HEK293 (cell line): ENCODE results near the gene ZKSCAN3.

Source experiments
- BCL6B ChIP-seq: fragments of 450-650 bp; formaldehyde crosslinking; IDR thresholded peaks from 2 replicates; pipeline ENCODE4 v1.5.1; 2017; ENCODE audit warnings: missing biosample characterization, missing genetic modification characterization
- GFI1B ChIP-seq: fragments of 450-650 bp; formaldehyde crosslinking; IDR thresholded peaks from 2 replicates; pipeline ENCODE4 v1.5.1; 2016; ENCODE audit warnings: missing biosample characterization, missing genetic modification characterization
- HOXD13 ChIP-seq: sonication (generic); formaldehyde crosslinking; IDR thresholded peaks from 2 replicates; pipeline ENCODE4 v1.8.0; 2022; ENCODE audit warnings: missing genetic modification reagents, borderline replicate concordance
- KLF16 ChIP-seq: fragments of 450-650 bp; formaldehyde crosslinking; IDR thresholded peaks from 2 replicates; pipeline ENCODE4 v1.5.1; 2017; ENCODE audit warnings: missing biosample characterization, missing genetic modification characterization
- SP2 ChIP-seq: fragments of 450-650 bp; formaldehyde crosslinking; IDR thresholded peaks from 2 replicates; pipeline ENCODE4 v1.5.1; 2016; ENCODE audit warnings: missing biosample characterization, missing genetic modification characterization
- YY2 ChIP-seq: fragments of 450-650 bp; formaldehyde crosslinking; IDR thresholded peaks from 2 replicates; pipeline ENCODE4 v1.5.1; 2016; ENCODE audit warnings: missing biosample characterization, missing genetic modification characterization
- ZBTB10 ChIP-seq: fragments of 450-650 bp; formaldehyde crosslinking; IDR thresholded peaks from 2 replicates; pipeline ENCODE4 v1.5.1; 2016; ENCODE audit warnings: missing biosample characterization, missing genetic modification characterization
- ZBTB48 ChIP-seq: fragments of 450-650 bp; formaldehyde crosslinking; IDR thresholded peaks from 2 replicates; pipeline ENCODE4 v1.5.1; 2016; ENCODE audit warnings: missing biosample characterization, missing genetic modification characterization
- ZBTB7A ChIP-seq: fragments of 450-650 bp; formaldehyde crosslinking; IDR thresholded peaks from 2 replicates; pipeline ENCODE4 v1.5.1; 2016; ENCODE audit warnings: low read depth, missing biosample characterization, missing genetic modification characterization
- ZFP3 ChIP-seq: fragments of 450-650 bp; formaldehyde crosslinking; IDR thresholded peaks from 2 replicates; pipeline ENCODE4 v1.5.1; 2016; ENCODE audit warnings: low read depth, missing biosample characterization, missing genetic modification characterization
- ZFP41 ChIP-seq: fragments of 450-650 bp; formaldehyde crosslinking; IDR thresholded peaks from 2 replicates; pipeline ENCODE4 v1.5.1; 2016; ENCODE audit warnings: missing biosample characterization, missing genetic modification characterization, borderline replicate concordance
- ZFP69B ChIP-seq: fragments of 450-650 bp; formaldehyde crosslinking; IDR thresholded peaks from 2 replicates; pipeline ENCODE4 v1.5.1; 2016; ENCODE audit warnings: missing biosample characterization, missing genetic modification characterization
- ZNF146 ChIP-seq: fragments of 450-650 bp; formaldehyde crosslinking; IDR thresholded peaks from 2 replicates; pipeline ENCODE4 v1.5.1; 2016; ENCODE audit warnings: missing biosample characterization, missing genetic modification characterization
- ZNF341 ChIP-seq: fragments of 450-650 bp; formaldehyde crosslinking; IDR thresholded peaks from 2 replicates; pipeline ENCODE4; 2016; ENCODE audit warnings: low read depth, missing biosample characterization, missing genetic modification characterization
- ZNF350 ChIP-seq: fragments of 450-650 bp; formaldehyde crosslinking; IDR thresholded peaks from 2 replicates; pipeline ENCODE4 v1.5.0; 2017; ENCODE audit warnings: missing biosample characterization, mild to moderate bottlenecking, missing genetic modification characterization
- ZNF510 ChIP-seq: fragments of 450-650 bp; formaldehyde crosslinking; IDR thresholded peaks from 2 replicates; pipeline ENCODE4 v1.5.1; 2018; ENCODE audit warnings: mild to moderate bottlenecking, missing genetic modification characterization, missing biosample characterization; ENCODE audit not compliant: insufficient replicate concordance
- ZNF561 ChIP-seq: fragments of 450-650 bp; IDR thresholded peaks from 2 replicates; pipeline ENCODE4 v1.5.1; 2018; ENCODE audit warnings: missing biosample characterization, missing genetic modification characterization, borderline replicate concordance
- ZNF664 ChIP-seq: fragments of 450-650 bp; formaldehyde crosslinking; IDR thresholded peaks from 2 replicates; pipeline ENCODE4 v1.5.1; 2016; ENCODE audit warnings: missing biosample characterization, missing genetic modification characterization
- ZNF670 ChIP-seq: fragments of 450-650 bp; formaldehyde crosslinking; IDR thresholded peaks from 2 replicates; pipeline ENCODE4 v1.5.1; 2016; ENCODE audit warnings: missing biosample characterization, missing genetic modification characterization, low read depth
- ZNF707 ChIP-seq: fragments of 450-650 bp; formaldehyde crosslinking; IDR thresholded peaks from 2 replicates; pipeline ENCODE4 v1.5.1; 2016; ENCODE audit warnings: missing biosample characterization, missing genetic modification characterization
- ZNF776 ChIP-seq: fragments of 450-650 bp; formaldehyde crosslinking; IDR thresholded peaks from 2 replicates; pipeline ENCODE4 v1.5.0; 2017; ENCODE audit warnings: missing biosample characterization, missing genetic modification characterization, borderline replicate concordance
- ZNF792 ChIP-seq: fragments of 450-650 bp; formaldehyde crosslinking; IDR thresholded peaks from 2 replicates; pipeline ENCODE4 v1.5.1; 2016; ENCODE audit warnings: missing biosample characterization, missing genetic modification characterization
- ZNF843 ChIP-seq: fragments of 450-650 bp; formaldehyde crosslinking; IDR thresholded peaks from 2 replicates; pipeline ENCODE4 v1.5.1; 2016; ENCODE audit warnings: missing biosample characterization, missing genetic modification characterization
- TF ChIP-seq, protein P1 (sequence below): fragments of 450-650 bp; formaldehyde crosslinking; IDR thresholded peaks from 2 replicates; pipeline ENCODE4 v1.5.1; 2016; ENCODE audit warnings: missing biosample characterization, missing genetic modification characterization, borderline replicate concordance
- TF ChIP-seq, protein P2 (sequence below): fragments of 450-650 bp; formaldehyde crosslinking; IDR thresholded peaks from 2 replicates; pipeline ENCODE4 v1.5.1; 2016; ENCODE audit warnings: missing biosample characterization, missing genetic modification characterization, low read depth
- TF ChIP-seq, protein P3 (sequence below): fragments of 450-650 bp; formaldehyde crosslinking; IDR thresholded peaks from 2 replicates; pipeline ENCODE4 v1.5.1; 2016; ENCODE audit warnings: missing biosample characterization, missing genetic modification characterization

Gene ZKSCAN3

DNA sequence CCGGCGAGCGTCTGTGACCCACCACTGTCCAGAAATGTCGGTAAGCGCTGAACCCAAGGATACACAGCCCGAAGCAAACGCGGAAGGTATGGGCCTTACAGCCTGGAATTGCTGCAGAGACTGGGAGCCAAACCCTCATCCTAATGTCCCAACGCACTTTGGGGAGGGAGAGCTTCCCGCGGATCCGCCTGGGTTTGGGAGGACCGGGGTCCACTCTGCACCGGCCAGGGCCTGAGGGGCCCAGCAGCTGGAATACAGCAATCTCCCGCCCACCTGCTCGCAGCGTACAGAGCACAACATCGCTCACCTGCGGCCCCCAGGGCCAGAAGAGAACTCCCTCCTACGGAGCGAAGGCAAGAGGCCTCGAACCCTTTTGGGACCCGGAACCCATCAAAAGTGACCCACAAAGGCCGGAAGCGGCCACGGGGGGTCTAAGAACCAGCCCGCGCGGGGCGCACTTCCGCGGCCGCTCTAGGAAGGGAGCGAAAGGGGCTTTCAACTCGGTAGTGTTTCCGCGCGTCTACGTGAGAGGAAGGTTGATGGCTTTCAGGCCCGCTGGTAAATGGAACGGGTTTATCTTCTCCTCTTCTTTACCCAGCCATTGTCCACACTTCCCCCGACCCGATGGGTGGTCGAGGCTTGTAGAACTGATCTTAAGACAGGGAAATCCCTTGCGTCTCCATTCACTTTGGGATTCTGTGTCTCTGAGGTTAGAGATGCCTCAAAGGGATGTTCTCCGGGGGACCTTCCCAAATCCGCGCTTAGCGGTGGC lies 49.8 kb downstream of the ZKSCAN3 start, which contains the start of gene ZSCAN12 (continued):
- TF ChIP-seq BCL6B (tag by site-specific recombination) (no peak), ZNF341 (tag by site-specific recombination) (peak; percentile 93), ZNF776 (no peak), KLF16 (no peak), ZFP41 (tag by site-specific recombination) (no peak), ZNF561 (tag by site-specific recombination) (peak; percentile 96), ZBTB7A (tag by site-specific recombination) (0 out of 2 replicates have a peak, but pooled peaks have one; percentile 18), ZNF670 (tag by site-specific recombination) (no peak), ZNF843 (tag by site-specific recombination) (peak; percentile 61), YY2 (tag by site-specific recombination) (no peak; the same call in 1 of the 2 replicates), SP2 (tag by site-specific recombination) (peak; percentile 77), GFI1B (tag by site-specific recombination) (no peak), HOXD13 (CRISPR knock-in tag) (no peak), ZNF664 (tag by site-specific recombination) (peak; percentile 63; the same call in 1 of the 2 replicates), ZNF792 (tag by site-specific recombination) (no peak), ZNF146 (tag by site-specific recombination) (peak; percentile 19; the same call in 1 of the 2 replicates), ZBTB48 (tag by site-specific recombination) (peak; percentile 65; the same call in 1 of the 2 replicates), ZFP3 (tag by site-specific recombination) (no peak), ZNF707 (no peak), ZBTB10 (peak; percentile 98), ZNF350 (no peak), ZFP69B (tag by site-specific recombination) (peak; percentile 73), ZNF510 (tag by site-specific recombination) (no peak)
- TF ChIP-seq, protein P1, sequence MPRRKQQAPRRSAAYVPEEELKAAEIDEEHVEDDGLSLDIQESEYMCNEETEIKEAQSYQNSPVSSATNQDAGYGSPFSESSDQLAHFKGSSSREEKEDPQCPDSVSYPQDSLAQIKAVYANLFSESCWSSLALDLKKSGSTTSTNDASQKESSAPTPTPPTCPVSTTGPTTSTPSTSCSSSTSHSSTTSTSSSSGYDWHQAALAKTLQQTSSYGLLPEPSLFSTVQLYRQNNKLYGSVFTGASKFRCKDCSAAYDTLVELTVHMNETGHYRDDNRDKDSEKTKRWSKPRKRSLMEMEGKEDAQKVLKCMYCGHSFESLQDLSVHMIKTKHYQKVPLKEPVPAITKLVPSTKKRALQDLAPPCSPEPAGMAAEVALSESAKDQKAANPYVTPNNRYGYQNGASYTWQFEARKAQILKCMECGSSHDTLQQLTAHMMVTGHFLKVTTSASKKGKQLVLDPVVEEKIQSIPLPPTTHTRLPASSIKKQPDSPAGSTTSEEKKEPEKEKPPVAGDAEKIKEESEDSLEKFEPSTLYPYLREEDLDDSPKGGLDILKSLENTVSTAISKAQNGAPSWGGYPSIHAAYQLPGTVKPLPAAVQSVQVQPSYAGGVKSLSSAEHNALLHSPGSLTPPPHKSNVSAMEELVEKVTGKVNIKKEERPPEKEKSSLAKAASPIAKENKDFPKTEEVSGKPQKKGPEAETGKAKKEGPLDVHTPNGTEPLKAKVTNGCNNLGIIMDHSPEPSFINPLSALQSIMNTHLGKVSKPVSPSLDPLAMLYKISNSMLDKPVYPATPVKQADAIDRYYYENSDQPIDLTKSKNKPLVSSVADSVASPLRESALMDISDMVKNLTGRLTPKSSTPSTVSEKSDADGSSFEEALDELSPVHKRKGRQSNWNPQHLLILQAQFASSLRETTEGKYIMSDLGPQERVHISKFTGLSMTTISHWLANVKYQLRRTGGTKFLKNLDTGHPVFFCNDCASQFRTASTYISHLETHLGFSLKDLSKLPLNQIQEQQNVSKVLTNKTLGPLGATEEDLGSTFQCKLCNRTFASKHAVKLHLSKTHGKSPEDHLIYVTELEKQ (tag by site-specific recombination) = no peak
- TF ChIP-seq, protein P2, sequence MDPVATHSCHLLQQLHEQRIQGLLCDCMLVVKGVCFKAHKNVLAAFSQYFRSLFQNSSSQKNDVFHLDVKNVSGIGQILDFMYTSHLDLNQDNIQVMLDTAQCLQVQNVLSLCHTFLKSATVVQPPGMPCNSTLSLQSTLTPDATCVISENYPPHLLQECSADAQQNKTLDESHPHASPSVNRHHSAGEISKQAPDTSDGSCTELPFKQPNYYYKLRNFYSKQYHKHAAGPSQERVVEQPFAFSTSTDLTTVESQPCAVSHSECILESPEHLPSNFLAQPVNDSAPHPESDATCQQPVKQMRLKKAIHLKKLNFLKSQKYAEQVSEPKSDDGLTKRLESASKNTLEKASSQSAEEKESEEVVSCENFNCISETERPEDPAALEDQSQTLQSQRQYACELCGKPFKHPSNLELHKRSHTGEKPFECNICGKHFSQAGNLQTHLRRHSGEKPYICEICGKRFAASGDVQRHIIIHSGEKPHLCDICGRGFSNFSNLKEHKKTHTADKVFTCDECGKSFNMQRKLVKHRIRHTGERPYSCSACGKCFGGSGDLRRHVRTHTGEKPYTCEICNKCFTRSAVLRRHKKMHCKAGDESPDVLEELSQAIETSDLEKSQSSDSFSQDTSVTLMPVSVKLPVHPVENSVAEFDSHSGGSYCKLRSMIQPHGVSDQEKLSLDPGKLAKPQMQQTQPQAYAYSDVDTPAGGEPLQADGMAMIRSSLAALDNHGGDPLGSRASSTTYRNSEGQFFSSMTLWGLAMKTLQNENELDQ = no peak
- TF ChIP-seq, protein P3, sequence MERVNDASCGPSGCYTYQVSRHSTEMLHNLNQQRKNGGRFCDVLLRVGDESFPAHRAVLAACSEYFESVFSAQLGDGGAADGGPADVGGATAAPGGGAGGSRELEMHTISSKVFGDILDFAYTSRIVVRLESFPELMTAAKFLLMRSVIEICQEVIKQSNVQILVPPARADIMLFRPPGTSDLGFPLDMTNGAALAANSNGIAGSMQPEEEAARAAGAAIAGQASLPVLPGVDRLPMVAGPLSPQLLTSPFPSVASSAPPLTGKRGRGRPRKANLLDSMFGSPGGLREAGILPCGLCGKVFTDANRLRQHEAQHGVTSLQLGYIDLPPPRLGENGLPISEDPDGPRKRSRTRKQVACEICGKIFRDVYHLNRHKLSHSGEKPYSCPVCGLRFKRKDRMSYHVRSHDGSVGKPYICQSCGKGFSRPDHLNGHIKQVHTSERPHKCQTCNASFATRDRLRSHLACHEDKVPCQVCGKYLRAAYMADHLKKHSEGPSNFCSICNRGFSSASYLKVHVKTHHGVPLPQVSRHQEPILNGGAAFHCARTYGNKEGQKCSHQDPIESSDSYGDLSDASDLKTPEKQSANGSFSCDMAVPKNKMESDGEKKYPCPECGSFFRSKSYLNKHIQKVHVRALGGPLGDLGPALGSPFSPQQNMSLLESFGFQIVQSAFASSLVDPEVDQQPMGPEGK (tag by site-specific recombination) = peak; percentile 87
